Osteoblast (primary cell): ENCODE measurements around the gene ZNF76. TPM values are rescaled to one million over a fixed set of nuclear protein-coding genes. Genes with fewer than 3 reads are reported as not detected.

Experiments
- DNase-seq: peaks from one replicate; pipeline ENCODE4 v3.0.0; 2011; ENCODE audit warnings: low spot score, mixed read lengths; ENCODE audit not compliant: insufficient read length; ENCODE audit errors: missing footprints
- H2AFZ ChIP-seq: 2 replicates; pipeline ENCODE4 v1.6.0; 2011; ENCODE audit warnings: mild to moderate bottlenecking, low read length
- H3K27ac ChIP-seq: 2 replicates; pipeline ENCODE4 v1.5.1; 2011; ENCODE audit warnings: mild to moderate bottlenecking, low read depth, low read length, moderate library complexity
- H3K27me3 ChIP-seq: 2 replicates; pipeline ENCODE4 v1.6.0; 2012; ENCODE audit warnings: mild to moderate bottlenecking, control low read depth, inconsistent platforms, low read length, moderate library complexity; ENCODE audit not compliant: insufficient read depth
- H3K36me3 ChIP-seq: 2 replicates; pipeline ENCODE4 v1.5.1; 2011; ENCODE audit warnings: mild to moderate bottlenecking, low read length, control low read depth, moderate library complexity; ENCODE audit not compliant: insufficient read depth
- H3K4me1 ChIP-seq: 2 replicates; pipeline ENCODE4 v1.5.1; 2011; ENCODE audit warnings: mild to moderate bottlenecking, low read length, control low read depth, moderate library complexity; ENCODE audit not compliant: insufficient read depth
- H3K4me2 ChIP-seq: 2 replicates; pipeline ENCODE4 v1.6.0; 2011; ENCODE audit warnings: mild to moderate bottlenecking, low read length; ENCODE audit not compliant: insufficient read depth
- H3K4me3 ChIP-seq: fragments of 200-600 bp; sonication (generic); 3 replicates; pipeline ENCODE4 v1.5.1; 2012; ENCODE audit warnings: mild to moderate bottlenecking, low read length, inconsistent platforms; ENCODE audit not compliant: insufficient read depth
- H3K79me2 ChIP-seq: 2 replicates; pipeline ENCODE4 v1.6.0; 2012; ENCODE audit warnings: mild to moderate bottlenecking, low read length, control low read depth, inconsistent platforms; ENCODE audit not compliant: insufficient read depth
- H3K9me3 ChIP-seq: 2 replicates; pipeline ENCODE4 v1.5.1; 2011; ENCODE audit warnings: low read depth, low read length, control low read depth
- H4K20me1 ChIP-seq: 2 replicates; pipeline ENCODE4 v1.6.0; 2012; ENCODE audit warnings: mild to moderate bottlenecking, low read length, control low read depth; ENCODE audit not compliant: insufficient read depth
- CTCF ChIP-seq: IDR thresholded peaks from 2 replicates; pipeline ENCODE4 v1.5.1; 2011; ENCODE audit warnings: mild to moderate bottlenecking, low read depth, low read length, moderate library complexity; ENCODE audit errors: extremely low read depth
- total RNA-seq: library from RNA; depleted of rRNA; stranded (reverse); fragments of >200 nt; gene quantifications from 2 replicates; pipeline ENCODE4 v1.2.3, GENCODE V29; 2012

Gene ZNF76
- total RNA-seq, 1 donor: 19.9 TPM

DNA sequence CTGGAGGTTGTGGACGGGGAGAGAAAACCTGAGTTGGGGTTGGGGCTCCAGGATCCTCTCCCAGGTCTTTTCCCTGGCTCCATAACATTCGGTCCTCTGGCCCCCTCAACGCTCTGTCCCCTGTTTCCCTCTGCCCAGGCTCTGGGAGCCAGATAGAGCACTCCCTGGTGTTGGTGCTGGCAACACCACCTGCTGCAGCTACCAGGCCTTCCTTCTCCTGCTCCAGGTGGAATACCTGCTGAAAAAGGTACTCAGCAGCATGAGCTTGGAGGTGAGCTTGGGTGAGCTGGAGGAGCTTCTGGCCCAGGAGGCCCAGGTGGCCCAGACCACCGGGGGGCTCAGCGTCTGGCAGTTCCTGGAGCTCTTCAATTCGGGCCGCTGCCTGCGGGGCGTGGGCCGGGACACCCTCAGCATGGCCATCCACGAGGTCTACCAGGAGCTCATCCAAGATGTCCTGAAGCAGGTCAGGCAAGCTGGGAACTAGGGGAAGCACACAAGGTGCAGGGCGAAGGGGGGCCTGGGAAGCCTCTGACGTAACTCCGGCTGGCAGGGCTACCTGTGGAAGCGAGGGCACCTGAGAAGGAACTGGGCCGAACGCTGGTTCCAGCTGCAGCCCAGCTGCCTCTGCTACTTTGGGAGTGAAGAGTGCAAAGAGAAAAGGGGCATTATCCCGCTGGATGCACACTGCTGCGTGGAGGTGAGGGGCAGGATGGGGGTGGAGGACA is 52.7 kb downstream of the ZNF76 start:
- Histone ChIP-seq H2AFZ (no peak overlapping the region), H3K4me3 (no peak overlapping the region), H4K20me1 (no peaks in the 10 kb centered on the region), H3K9me3 (no peaks in the 10 kb centered on the region), H3K4me1 (no peaks in the 10 kb centered on the region), H3K4me2 (no peak overlapping the region), H3K36me3 (no peaks in the 10 kb centered on the region), H3K27me3 (peaks cover 7% of the 10 kb centered on the region), H3K79me2 (no peaks in the 10 kb centered on the region), H3K27ac (no peak overlapping the region)
- DNase-seq: peak; percentile 52
- no peak for TF ChIP-seq CTCF

- TF ChIP-seq CTCF: no peak
- Histone ChIP-seq H3K79me2 (no peaks in the 10 kb centered on the region), H3K27me3 (peaks cover 7% of the 10 kb centered on the region), H3K4me3 (no peak overlapping the region), H3K4me2 (no peak overlapping the region), H3K4me1 (peaks cover 2% of the 10 kb centered on the region), H3K27ac (no peak overlapping the region), H3K36me3 (no peaks in the 10 kb centered on the region), H4K20me1 (no peaks in the 10 kb centered on the region), H2AFZ (no peak overlapping the region), H3K9me3 (no peaks in the 10 kb centered on the region)
- DNase-seq: no peak
These were observed 53.3 kb downstream of the ZNF76 start for GRCh38 chr6:35312807-35313206.

DNA sequence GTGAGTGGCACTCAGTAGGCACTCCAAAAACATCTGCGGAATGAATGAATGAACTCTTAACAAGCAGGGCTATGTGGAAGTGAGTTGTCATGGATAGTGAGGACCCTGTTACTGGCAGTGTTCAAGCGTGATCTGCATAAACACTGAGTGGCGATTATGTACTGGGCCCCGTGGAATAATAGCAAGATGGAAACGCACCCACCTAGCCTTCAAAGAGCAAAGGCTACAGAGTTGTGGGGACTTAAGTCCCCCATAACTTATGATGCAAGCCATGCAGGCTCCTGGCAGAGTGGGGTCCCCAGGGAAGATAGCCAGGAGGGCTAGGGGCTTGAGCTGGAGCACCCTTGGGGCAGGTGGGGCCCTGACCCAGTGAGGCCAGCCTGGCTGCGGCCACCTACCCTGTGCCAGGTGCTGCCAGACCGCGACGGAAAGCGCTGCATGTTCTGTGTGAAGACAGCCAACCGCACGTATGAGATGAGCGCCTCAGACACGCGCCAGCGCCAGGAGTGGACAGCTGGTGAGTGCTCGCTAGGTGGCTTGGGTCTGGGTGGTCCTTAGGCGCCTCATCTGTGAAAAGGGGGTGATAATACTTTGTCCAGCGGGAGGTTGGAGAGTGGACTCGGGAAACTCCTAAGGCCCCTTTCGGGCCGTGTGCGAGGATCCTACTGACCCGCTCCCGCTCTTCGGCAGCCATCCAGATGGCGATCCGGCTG is 58.1 kb downstream of the ZNF76 start:
- Histone ChIP-seq H3K4me1 (peaks cover 9% of the 10 kb centered on the region), H3K36me3 (no peaks in the 10 kb centered on the region), H3K4me3 (peak overlapping the region; percentile 69), H3K79me2 (no peaks in the 10 kb centered on the region), H3K27ac (no peak overlapping the region), H3K4me2 (peak overlapping the region; percentile 91), H3K27me3 (no peaks in the 10 kb centered on the region), H4K20me1 (no peaks in the 10 kb centered on the region), H3K9me3 (no peaks in the 10 kb centered on the region), H2AFZ (peak overlapping the region; percentile 87)
- TF ChIP-seq CTCF: no peak
- DNase-seq: peak; percentile 26
